NCI-H82 (cell line): ENCODE measurements around the gene SPG11.

Experiments
- DNase-seq: peaks from one replicate; lab custom pipeline; 2025; lab: John Stamatoyannopoulos, UW

The SPG11 gene

GRCh38 chr15:44529864-44530604, 133.4 kb downstream of the SPG11 start:
- DNase-seq: peak; percentile 11

DNA sequence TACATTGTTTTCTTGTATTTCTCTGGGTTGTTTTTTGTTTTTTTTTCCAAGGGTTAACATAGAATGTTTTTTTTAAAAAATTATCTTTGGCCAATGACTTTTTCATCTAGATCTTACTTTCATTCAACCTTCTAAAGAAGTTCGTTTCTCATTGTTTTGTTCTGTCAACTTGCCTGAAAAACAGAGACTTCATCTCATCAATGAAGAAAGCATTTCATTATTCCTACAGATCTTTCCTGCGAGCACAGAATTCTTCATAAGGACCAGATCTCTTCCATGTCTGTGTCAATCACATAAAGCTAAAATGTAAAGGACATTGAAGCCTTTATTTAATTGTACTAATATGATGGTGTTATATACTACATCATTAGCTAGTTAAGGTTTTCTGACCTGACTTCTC, 136.2 kb downstream of the SPG11 start:
- DNase-seq: no peak

GRCh38 chr15:44525018-44525417, 138.4 kb downstream of the SPG11 start:
- DNase-seq: no peak

GRCh38 chr15:44519537-44519936, 143.9 kb downstream of the SPG11 start:
- no peak for DNase-seq

GRCh38 chr15:44516436-44516835, 147.0 kb downstream of the SPG11 start:
- DNase-seq: no peak
